NB4 (cell line): ENCODE results near the gene AQR.

Experiments
- POLR2A ChIP-seq: IDR thresholded peaks from 2 replicates; pipeline ENCODE4 v1.6.1; 2011; ENCODE audit warnings: mild to moderate bottlenecking; ENCODE audit not compliant: insufficient read length; ENCODE audit errors: extremely low read depth
- TF ChIP-seq, protein P1 (sequence below): IDR thresholded peaks from one replicate; pipeline ENCODE4 v1.5.1; 2012; ENCODE audit warnings: low read depth, low read length
- TF ChIP-seq, protein P2 (sequence below): IDR thresholded peaks from 2 replicates; pipeline ENCODE4 v1.6.1; 2011; ENCODE audit warnings: low read depth, low read length

- no peak for TF ChIP-seq POLR2A
- TF ChIP-seq, protein P1, sequence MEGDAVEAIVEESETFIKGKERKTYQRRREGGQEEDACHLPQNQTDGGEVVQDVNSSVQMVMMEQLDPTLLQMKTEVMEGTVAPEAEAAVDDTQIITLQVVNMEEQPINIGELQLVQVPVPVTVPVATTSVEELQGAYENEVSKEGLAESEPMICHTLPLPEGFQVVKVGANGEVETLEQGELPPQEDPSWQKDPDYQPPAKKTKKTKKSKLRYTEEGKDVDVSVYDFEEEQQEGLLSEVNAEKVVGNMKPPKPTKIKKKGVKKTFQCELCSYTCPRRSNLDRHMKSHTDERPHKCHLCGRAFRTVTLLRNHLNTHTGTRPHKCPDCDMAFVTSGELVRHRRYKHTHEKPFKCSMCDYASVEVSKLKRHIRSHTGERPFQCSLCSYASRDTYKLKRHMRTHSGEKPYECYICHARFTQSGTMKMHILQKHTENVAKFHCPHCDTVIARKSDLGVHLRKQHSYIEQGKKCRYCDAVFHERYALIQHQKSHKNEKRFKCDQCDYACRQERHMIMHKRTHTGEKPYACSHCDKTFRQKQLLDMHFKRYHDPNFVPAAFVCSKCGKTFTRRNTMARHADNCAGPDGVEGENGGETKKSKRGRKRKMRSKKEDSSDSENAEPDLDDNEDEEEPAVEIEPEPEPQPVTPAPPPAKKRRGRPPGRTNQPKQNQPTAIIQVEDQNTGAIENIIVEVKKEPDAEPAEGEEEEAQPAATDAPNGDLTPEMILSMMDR = no peak
- TF ChIP-seq, protein P2, sequence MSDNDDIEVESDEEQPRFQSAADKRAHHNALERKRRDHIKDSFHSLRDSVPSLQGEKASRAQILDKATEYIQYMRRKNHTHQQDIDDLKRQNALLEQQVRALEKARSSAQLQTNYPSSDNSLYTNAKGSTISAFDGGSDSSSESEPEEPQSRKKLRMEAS = no peak
Measured at GRCh38 chr15:34927726-34928125, 41.8 kb downstream of the AQR start.
